Duodenal mucosa (tissue), 2 donors: ENCODE data around the gene UGT2A2.

Experiments used
- H3K27ac ChIP-seq: one replicate; pipeline ENCODE4 v1.7.0; 2013; ENCODE audit warnings: low read depth, low read length
- H3K27me3 ChIP-seq, 2 donors: one replicate each; pipeline ENCODE4 v1.7.0; 2013; ENCODE audit warnings: low read length in 2 of 2, control low read depth in 1 of 2; ENCODE audit not compliant: insufficient read depth in 2 of 2, control insufficient read depth in 1 of 2
- H3K36me3 ChIP-seq, 2 donors: one replicate each; pipeline ENCODE4 v1.7.0; 2013; ENCODE audit warnings: low read length in 2 of 2, control low read depth in 1 of 2; ENCODE audit not compliant: insufficient read depth in 2 of 2, control insufficient read depth in 1 of 2
- H3K4me1 ChIP-seq, 2 donors: one replicate each; pipeline ENCODE4 v1.7.0; 2013; ENCODE audit warnings: low read length in 2 of 2, control low read depth in 1 of 2; ENCODE audit not compliant: insufficient read depth in 2 of 2, control insufficient read depth in 1 of 2
- H3K4me3 ChIP-seq, 2 donors: one replicate each; pipeline ENCODE4 v1.7.0; 2013; ENCODE audit warnings: low read length in 2 of 2, low read depth in 1 of 2
- H3K9ac ChIP-seq, 2 donors: one replicate each; pipeline ENCODE4 v1.7.0; 2013; ENCODE audit warnings: low read length in 2 of 2, low read depth in 1 of 2
- H3K9me3 ChIP-seq, 2 donors: one replicate each; pipeline ENCODE4 v1.7.0; 2013; ENCODE audit warnings: low read length in 2 of 2, control low read depth in 1 of 2; ENCODE audit not compliant: control insufficient read depth in 1 of 2

The UGT2A2 gene

DNA sequence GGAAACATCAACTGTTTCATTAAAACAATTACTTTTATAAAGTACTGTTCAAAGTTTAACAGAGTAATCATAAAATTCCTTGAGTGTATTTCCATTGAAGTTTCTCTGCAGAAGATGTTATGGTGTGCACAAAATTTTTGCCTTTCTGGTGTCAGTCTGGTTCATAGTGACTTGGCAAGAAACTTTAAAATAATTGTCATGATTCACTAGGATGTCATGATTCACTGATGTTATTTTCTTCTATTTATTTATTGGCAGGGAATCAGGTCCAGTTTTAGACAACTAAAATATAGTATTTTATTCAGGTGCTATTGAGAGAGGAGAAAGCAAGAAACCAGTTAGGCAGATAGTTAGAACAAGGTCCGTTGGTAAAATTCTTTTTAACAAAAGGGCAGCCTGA lies 9.8 kb upstream of the UGT2A2 start:
- Histone ChIP-seq H3K36me3 (no peaks in the 10 kb centered on the region), H3K4me3 (no peak overlapping the region), H3K9me3 (no peaks in the 10 kb centered on the region), H3K9ac (no peak overlapping the region), H3K27ac (no peak overlapping the region), H3K27me3 (no peaks in the 10 kb centered on the region), H3K4me1 (no peaks in the 10 kb centered on the region)

DNA sequence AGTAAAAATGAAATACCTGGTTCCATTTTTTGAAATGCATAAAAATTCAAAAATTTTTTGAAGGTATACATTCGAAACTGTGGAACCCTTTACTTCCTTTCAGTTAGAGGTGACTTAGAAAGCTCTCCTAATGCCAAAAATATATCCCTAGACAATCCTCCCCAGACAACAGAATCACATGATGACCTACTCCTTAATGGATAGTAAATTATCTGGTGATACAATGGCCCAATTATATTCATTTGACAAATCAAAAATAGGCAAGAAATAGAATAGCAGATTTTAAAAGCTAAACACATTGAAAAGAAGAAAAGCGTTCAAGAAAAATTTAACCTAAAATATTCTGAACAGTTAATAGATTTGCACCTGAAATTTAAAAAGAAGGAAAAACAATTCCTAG lies 3.5 kb upstream of the UGT2A2 start:
- H3K4me1 ChIP-seq = no peaks in the 10 kb centered on the region
- no peaks in the 10 kb centered on the region for H3K36me3 ChIP-seq
- H3K4me3 ChIP-seq = no peak overlapping the region
- no peak overlapping the region for H3K27ac ChIP-seq
- H3K9ac ChIP-seq = no peak overlapping the region
- no peaks in the 10 kb centered on the region for H3K27me3 ChIP-seq
- no peaks in the 10 kb centered on the region for H3K9me3 ChIP-seq

DNA sequence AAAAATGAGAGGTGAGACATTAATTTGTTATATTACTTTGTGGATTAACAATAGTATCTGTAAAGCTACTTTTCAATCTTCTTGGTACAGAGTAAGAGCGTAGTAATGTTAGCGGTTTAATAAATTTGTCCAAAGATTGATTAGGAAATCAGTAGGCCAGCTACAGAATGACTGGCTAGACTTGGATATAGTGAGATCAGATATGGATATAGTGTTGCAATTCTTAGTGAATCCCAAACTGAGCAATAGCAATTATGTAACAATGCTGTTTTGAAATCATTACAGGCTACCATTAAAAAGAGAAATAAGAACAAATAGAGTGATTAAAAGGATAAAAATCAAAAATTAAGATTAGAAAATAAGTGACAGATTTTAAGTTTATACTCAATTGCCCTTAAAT lies 847 bp upstream of the UGT2A2 start:
- H3K36me3 ChIP-seq = no peaks in the 10 kb centered on the region
- no peak overlapping the region for H3K27ac ChIP-seq
- no peak overlapping the region for H3K9ac ChIP-seq
- H3K27me3 ChIP-seq = no peaks in the 10 kb centered on the region
- H3K4me1 ChIP-seq = no peaks in the 10 kb centered on the region
- no peak overlapping the region for H3K4me3 ChIP-seq
- H3K9me3 ChIP-seq = no peaks in the 10 kb centered on the region

DNA sequence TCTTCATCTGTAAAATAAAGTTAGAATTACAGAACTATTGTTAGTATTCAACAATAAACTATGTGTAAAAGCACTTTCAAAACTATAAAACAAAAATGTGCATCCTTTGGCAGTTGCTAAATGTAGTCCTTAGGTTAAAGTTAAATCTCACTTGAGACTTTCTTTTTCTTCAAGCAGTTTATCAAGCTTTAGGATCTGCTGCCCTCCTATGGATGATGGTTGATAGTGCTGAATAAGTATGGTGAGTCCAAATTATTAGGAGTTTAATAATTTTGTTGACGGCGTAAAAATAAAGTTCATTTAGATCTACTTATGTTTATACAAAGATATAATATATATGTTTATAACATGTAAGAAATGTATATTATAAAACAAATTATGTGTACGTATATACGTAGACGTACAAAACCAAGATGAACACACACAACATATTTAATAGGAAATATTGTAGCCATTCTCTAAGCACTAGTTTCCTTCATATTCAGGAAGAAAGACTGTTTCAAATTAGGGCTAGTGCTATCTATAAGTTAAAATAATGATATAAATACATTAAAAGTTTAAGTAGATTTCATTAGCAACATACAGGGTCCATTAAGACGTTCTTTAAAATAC lies 22.3 kb downstream of the UGT2A2 start:
- H3K9ac ChIP-seq = no peak overlapping the region
- H3K4me3 ChIP-seq = no peak overlapping the region
- no peak overlapping the region for H3K27ac ChIP-seq
- no peaks in the 10 kb centered on the region for H3K4me1 ChIP-seq
- no peaks in the 10 kb centered on the region for H3K9me3 ChIP-seq
- no peaks in the 10 kb centered on the region for H3K27me3 ChIP-seq
- no peaks in the 10 kb centered on the region for H3K36me3 ChIP-seq

DNA sequence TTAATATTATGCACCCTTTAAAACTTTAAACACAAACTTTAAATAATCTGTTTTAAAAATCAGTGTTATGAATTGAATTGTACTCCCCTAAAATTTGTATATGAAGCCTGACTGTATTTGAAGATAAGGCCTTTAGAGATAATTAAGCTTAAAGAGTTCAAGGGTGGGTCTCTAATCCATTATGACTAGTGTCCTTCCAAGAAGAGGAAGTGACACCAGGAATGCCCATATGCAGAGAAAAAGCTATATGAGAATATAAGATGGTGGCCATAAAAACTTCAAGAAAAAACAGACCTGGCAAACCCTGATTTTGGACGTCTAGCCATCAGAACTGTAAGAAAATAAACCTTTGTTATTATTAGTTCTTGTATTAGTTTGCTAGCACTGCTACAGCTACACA lies 29.0 kb downstream of the UGT2A2 start:
- H3K27me3 ChIP-seq = no peaks in the 10 kb centered on the region
- no peaks in the 10 kb centered on the region for H3K4me1 ChIP-seq
- H3K9ac ChIP-seq = no peak overlapping the region
- no peaks in the 10 kb centered on the region for H3K36me3 ChIP-seq
- H3K9me3 ChIP-seq = no peaks in the 10 kb centered on the region
- no peak overlapping the region for H3K27ac ChIP-seq
- H3K4me3 ChIP-seq = no peak overlapping the region

DNA sequence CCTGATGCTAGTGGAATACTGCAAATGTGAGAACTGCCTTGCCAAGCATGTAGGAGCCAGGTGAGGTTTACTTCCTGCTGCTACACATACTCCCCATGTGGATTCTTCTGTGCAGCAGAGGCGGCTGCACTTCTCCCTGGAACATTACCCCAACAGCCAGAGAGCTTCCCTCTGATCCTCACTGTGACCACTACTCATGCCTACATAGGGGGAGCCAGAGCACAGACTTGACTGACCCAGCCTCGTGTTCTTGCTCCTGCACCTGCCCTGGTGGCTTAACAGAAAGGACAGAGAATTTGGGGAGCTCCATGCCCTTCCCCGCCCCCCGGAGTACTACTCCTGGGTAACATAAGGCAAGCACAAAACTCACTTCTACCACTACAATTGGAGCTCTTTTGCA lies 38.4 kb downstream of the UGT2A2 start:
- no peak overlapping the region for H3K27ac ChIP-seq
- H3K9ac ChIP-seq = no peak overlapping the region
- no peaks in the 10 kb centered on the region for H3K4me1 ChIP-seq
- H3K4me3 ChIP-seq = no peak overlapping the region
- H3K27me3 ChIP-seq = no peaks in the 10 kb centered on the region
- H3K36me3 ChIP-seq = no peaks in the 10 kb centered on the region
- H3K9me3 ChIP-seq = no peaks in the 10 kb centered on the region

DNA sequence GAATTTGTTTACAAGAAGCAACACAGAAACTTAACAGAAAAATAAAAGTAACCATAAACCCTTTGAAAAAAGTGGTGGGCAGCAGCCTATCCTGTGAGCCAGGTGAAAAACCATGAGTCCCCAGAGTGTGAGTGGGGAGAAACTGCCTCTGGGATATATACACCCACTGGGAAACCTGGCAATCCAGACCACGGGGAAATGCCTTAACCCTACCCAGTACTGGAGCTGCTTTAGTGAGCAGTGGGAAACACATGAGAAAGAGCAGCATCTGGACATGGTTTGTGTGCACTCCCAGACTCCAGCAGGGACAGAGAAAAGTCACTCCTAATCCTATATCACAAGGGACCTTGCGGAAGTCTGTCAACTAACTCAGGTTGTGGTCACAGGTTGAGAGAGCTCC lies 39.4 kb downstream of the UGT2A2 start:
- Histone ChIP-seq H3K9ac (no peak overlapping the region), H3K4me3 (no peak overlapping the region), H3K36me3 (no peaks in the 10 kb centered on the region), H3K27ac (no peak overlapping the region), H3K27me3 (no peaks in the 10 kb centered on the region), H3K4me1 (no peaks in the 10 kb centered on the region), H3K9me3 (no peaks in the 10 kb centered on the region)

DNA sequence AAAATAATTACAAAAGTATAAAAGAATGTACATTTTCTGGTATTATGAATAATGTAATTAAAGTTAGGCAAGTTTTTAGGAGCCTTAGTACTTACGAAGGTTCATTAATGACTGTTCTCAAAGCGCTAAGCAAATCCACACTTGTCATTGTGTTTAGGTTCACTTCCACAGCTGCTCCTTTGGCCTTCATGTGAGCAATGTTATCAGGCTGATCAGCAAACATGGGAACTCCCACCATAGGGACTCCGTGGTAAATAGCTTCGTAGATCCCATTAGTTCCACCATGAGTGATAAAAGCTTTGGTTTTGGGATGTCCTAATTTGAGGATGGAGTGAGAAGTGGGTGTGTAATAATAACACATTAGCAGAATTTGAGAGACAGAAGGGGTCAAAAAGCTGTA lies 45.1 kb downstream of the UGT2A2 start:
- H3K4me1 ChIP-seq = no peaks in the 10 kb centered on the region
- H3K9me3 ChIP-seq = no peaks in the 10 kb centered on the region
- H3K9ac ChIP-seq = no peak overlapping the region
- no peak overlapping the region for H3K4me3 ChIP-seq
- no peaks in the 10 kb centered on the region for H3K36me3 ChIP-seq
- no peak overlapping the region for H3K27ac ChIP-seq
- no peaks in the 10 kb centered on the region for H3K27me3 ChIP-seq

DNA sequence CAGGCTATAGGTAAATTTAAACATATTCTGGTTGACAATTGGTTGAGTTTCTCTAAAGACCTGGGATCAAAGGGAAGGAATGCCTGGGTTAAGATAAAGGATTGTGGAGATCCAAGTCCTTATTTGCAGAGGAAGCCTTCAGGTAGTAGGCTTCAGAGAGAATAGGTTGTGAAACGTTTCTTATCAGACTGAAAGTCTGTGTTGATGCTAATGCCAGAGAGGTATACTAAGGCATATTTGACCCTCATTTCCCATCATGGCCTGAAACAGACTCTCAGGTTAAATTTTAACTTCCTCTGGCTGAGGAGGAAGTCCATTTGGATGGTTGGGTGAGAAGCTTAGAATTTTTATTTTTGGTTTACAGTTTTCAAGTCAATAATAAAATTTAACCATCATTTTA lies 48.1 kb downstream of the UGT2A2 start:
- Histone ChIP-seq H3K4me3 (no peak overlapping the region), H3K36me3 (no peaks in the 10 kb centered on the region), H3K27me3 (no peaks in the 10 kb centered on the region), H3K9ac (no peak overlapping the region), H3K27ac (no peak overlapping the region), H3K9me3 (no peaks in the 10 kb centered on the region), H3K4me1 (no peaks in the 10 kb centered on the region)

DNA sequence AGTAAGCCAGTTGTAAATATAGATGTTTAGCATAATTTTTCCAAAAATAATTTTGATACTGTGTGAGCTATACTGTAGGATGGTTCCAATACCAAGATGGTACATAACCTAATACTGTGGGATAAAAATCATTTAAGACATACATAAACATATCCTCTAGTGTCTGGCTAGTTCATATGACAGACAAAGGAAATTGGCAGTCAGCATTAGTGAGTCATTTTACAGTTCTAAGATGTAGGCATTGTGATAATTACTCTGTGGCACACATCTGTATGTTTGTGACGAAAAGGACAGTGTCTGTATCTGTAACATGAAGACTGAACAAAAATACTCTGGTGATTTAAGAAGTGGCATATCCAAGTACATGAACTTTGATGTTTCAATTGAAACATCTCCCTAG lies 49.6 kb downstream of the UGT2A2 start:
- H3K27ac ChIP-seq = no peak overlapping the region
- H3K9ac ChIP-seq = no peak overlapping the region
- no peaks in the 10 kb centered on the region for H3K36me3 ChIP-seq
- H3K9me3 ChIP-seq = no peaks in the 10 kb centered on the region
- H3K4me3 ChIP-seq = no peak overlapping the region
- H3K27me3 ChIP-seq = no peaks in the 10 kb centered on the region
- H3K4me1 ChIP-seq = no peaks in the 10 kb centered on the region

DNA sequence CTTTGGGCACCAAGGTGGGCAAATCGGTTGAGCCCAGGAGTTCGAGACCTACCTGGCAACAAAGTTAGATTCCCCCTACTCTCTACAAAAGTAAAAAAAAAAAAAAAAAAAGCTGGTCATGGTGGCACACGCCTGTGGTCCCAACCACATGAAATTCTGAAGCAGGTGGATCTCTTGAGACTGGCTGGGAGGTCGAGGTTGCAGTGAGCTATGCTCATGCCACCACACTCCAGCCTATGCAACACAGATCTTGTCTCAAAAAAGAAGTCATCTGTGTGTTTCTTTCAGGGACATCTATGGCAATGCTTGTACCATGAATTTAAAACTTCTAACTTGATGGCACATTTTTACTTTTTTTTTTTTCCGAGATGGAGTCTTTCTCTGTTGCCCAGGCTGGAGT lies 55.3 kb downstream of the UGT2A2 start:
- H3K4me3 ChIP-seq = no peak overlapping the region
- H3K9me3 ChIP-seq = no peaks in the 10 kb centered on the region
- H3K36me3 ChIP-seq = no peaks in the 10 kb centered on the region
- H3K27me3 ChIP-seq = no peaks in the 10 kb centered on the region
- H3K9ac ChIP-seq = no peak overlapping the region
- no peaks in the 10 kb centered on the region for H3K4me1 ChIP-seq
- no peak overlapping the region for H3K27ac ChIP-seq
